Measurements from ENCODE around the gene WDR33. TPM values are rescaled to one million over a fixed set of nuclear protein-coding genes. Genes with fewer than 3 reads are reported as not detected.
A peak's percentile ranks its signal among the peaks of the same experiment; 100 is the strongest.

The WDR33 gene
- total RNA-seq, 1 experiment from 2014 or later, result 61.1 TPM

- TF ChIP-seq CTCF (IDR thresholded peaks at IDR 0.05; ENCODE audit: unreplicated experiment), result no peak
- DNase-seq, result no peak
- Mint-ChIP-seq H3K4me3 (ENCODE audit: low read depth, unreplicated experiment) (no peak overlapping the region), H3K27me3 (ENCODE audit: unreplicated experiment) (no peaks in the 10 kb centered on the region), H3K36me3 (ENCODE audit: insufficient read depth, unreplicated experiment) (peaks cover 67% of the 10 kb centered on the region), H3K9me3 (ENCODE audit: low read depth, unreplicated experiment) (no peaks in the 10 kb centered on the region), H3K4me1 (ENCODE audit: low read depth, unreplicated experiment) (peaks cover 5% of the 10 kb centered on the region), H3K27ac (ENCODE audit: unreplicated experiment) (no peak overlapping the region)
- intact Hi-C loops (cut with micrococcal nuclease; ENCODE audit: unreplicated experiment), result no loop called here
- BruUV-seq (replicated peaks), result no TSS peak
- CTCF ChIA-PET, result no interaction called here
Measured at GRCh38 chr2:127705391-127706065, 105.4 kb downstream of the WDR33 start.

- no peak for DNase-seq
- no peaks in the 10 kb centered on the region for H3K9me3 Mint-ChIP-seq (ENCODE audit: low read depth, unreplicated experiment)
- no peak for TF ChIP-seq CTCF (IDR thresholded peaks at IDR 0.05; ENCODE audit: unreplicated experiment)
- intact Hi-C loops (cut with micrococcal nuclease; ENCODE audit: unreplicated experiment), result no loop called here
- H3K27me3 Mint-ChIP-seq (ENCODE audit: unreplicated experiment), result no peaks in the 10 kb centered on the region
- peaks cover 12% of the 10 kb centered on the region for H3K4me1 Mint-ChIP-seq (ENCODE audit: low read depth, unreplicated experiment)
- H3K36me3 Mint-ChIP-seq (ENCODE audit: insufficient read depth, unreplicated experiment), result peaks cover 72% of the 10 kb centered on the region
- BruUV-seq (replicated peaks), result no TSS peak
- CTCF ChIA-PET, result no interaction called here
- H3K27ac Mint-ChIP-seq (ENCODE audit: unreplicated experiment), result no peak overlapping the region
- no peak overlapping the region for H3K4me3 Mint-ChIP-seq (ENCODE audit: low read depth, unreplicated experiment)
Measured at GRCh38 chr2:127704641-127705390, 106.2 kb downstream of the WDR33 start.

GRCh38 chr2:127703282-127703681 is 107.7 kb downstream of the WDR33 start:
- intact Hi-C loops (cut with micrococcal nuclease; ENCODE audit: unreplicated experiment), result no loop called here
- TF ChIP-seq CTCF (IDR thresholded peaks at IDR 0.05; ENCODE audit: unreplicated experiment), result no peak

GRCh38 chr2:127702395-127703009 is 108.5 kb downstream of the WDR33 start:
- H3K27ac Mint-ChIP-seq (ENCODE audit: unreplicated experiment), result peak overlapping the region; percentile 73
- intact Hi-C loops (cut with micrococcal nuclease; ENCODE audit: unreplicated experiment), result no loop called here
- no peaks in the 10 kb centered on the region for H3K27me3 Mint-ChIP-seq (ENCODE audit: unreplicated experiment)
- H3K36me3 Mint-ChIP-seq (ENCODE audit: insufficient read depth, unreplicated experiment), result peaks cover 56% of the 10 kb centered on the region
- H3K4me1 Mint-ChIP-seq (ENCODE audit: low read depth, unreplicated experiment), result peaks cover 13% of the 10 kb centered on the region
- CTCF ChIA-PET, result interaction anchor here (0.5 to 0.6 kb wide), 2 partner anchors 81 to 111 kb away, joined by 3 read pairs; no protein-coding TSS in a partner anchor
- TF ChIP-seq CTCF (IDR thresholded peaks at IDR 0.05; ENCODE audit: unreplicated experiment), result no peak
- H3K9me3 Mint-ChIP-seq (ENCODE audit: low read depth, unreplicated experiment), result no peaks in the 10 kb centered on the region
- TSS peak; percentile 76 for BruUV-seq (replicated peaks)
- peak overlapping the region; percentile 73 for H3K4me3 Mint-ChIP-seq (ENCODE audit: low read depth, unreplicated experiment)
- DNase-seq, result no peak

More at GRCh38 chr2:127703282-127703681, 107.7 kb downstream of the WDR33 start:
- no TSS peak for BruUV-seq (replicated peaks)
- no peaks in the 10 kb centered on the region for H3K27me3 Mint-ChIP-seq (ENCODE audit: unreplicated experiment)
- H3K9me3 Mint-ChIP-seq (ENCODE audit: low read depth, unreplicated experiment), result no peaks in the 10 kb centered on the region
- H3K4me1 Mint-ChIP-seq (ENCODE audit: low read depth, unreplicated experiment), result peaks cover 13% of the 10 kb centered on the region
- DNase-seq, result no peak
- H3K27ac Mint-ChIP-seq (ENCODE audit: unreplicated experiment), result no peak overlapping the region
- H3K4me3 Mint-ChIP-seq (ENCODE audit: low read depth, unreplicated experiment), result no peak overlapping the region
- CTCF ChIA-PET, result no interaction called here
- peaks cover 64% of the 10 kb centered on the region for H3K36me3 Mint-ChIP-seq (ENCODE audit: insufficient read depth, unreplicated experiment)
